SU-DHL-6 (cell line): ENCODE measurements around the gene CEP20.

Source experiments
- H2AFZ ChIP-seq: fragments of 200-600 bp; sonication (generic); 2 replicates; pipeline ENCODE4 v1.6.1; 2014; ENCODE audit warnings: low read depth, mild to moderate bottlenecking, moderate library complexity, mixed read lengths, antibody characterized with exemption, low read length; ENCODE audit not compliant: severe bottlenecking
- H3F3A ChIP-seq: fragments of 200-600 bp; shearing (Covaris generic); 2 replicates; pipeline ENCODE4 v1.6.0; 2016; ENCODE audit warnings: antibody characterized with exemption, mild to moderate bottlenecking; ENCODE audit not compliant: insufficient read depth
- H3K27ac ChIP-seq: fragments of 200-600 bp; sonication (generic); 2 replicates; pipeline ENCODE4 v1.5.1; 2016; ENCODE audit warnings: low read depth, mild to moderate bottlenecking, low read length, moderate library complexity, mixed read lengths
- H3K27me3 ChIP-seq: fragments of 200-600 bp; sonication (generic), shearing (Covaris generic); 2 replicates; pipeline ENCODE4 v1.6.0; 2014; ENCODE audit warnings: mild to moderate bottlenecking, low read length
- H3K36me3 ChIP-seq: fragments of 200-600 bp; sonication (generic); 2 replicates; pipeline ENCODE4 v1.6.1; 2014; ENCODE audit warnings: mild to moderate bottlenecking, low read length, mixed read lengths
- H3K4me2 ChIP-seq: fragments of 300-600, 200-600 bp; shearing (Covaris generic), sonication (generic); 2 replicates; pipeline ENCODE4 v1.6.0; 2014; ENCODE audit warnings: low read length, low read depth, mild to moderate bottlenecking; ENCODE audit not compliant: poor library complexity, severe bottlenecking
- H3K4me3 ChIP-seq: fragments of 200-600 bp; sonication (generic); 2 replicates; pipeline ENCODE4 v1.5.1; 2014; ENCODE audit warnings: antibody characterized with exemption, low read length, mild to moderate bottlenecking, mixed read lengths; ENCODE audit not compliant: insufficient read depth, poor library complexity, severe bottlenecking
- H3K79me2 ChIP-seq: fragments of 200-600 bp; sonication (generic); 2 replicates; pipeline ENCODE4 v1.6.1; 2014; ENCODE audit warnings: mild to moderate bottlenecking, low read length, moderate library complexity; ENCODE audit not compliant: insufficient read depth
- H3K9ac ChIP-seq: fragments of 200-600 bp; sonication (generic); 2 replicates; pipeline ENCODE4 v1.7.0; 2014; ENCODE audit warnings: mild to moderate bottlenecking, low read length
- H3K9me2 ChIP-seq: fragments of 200-600 bp; sonication (generic); replicated peaks from 2 replicates; pipeline ENCODE4 v1.6.1; 2014; ENCODE audit warnings: low read length; ENCODE audit not compliant: insufficient read depth
- H3K9me3 ChIP-seq: fragments of 200-600 bp; sonication (generic); 2 replicates; pipeline ENCODE4 v1.6.1; 2014; ENCODE audit warnings: low read length, mixed read lengths; ENCODE audit not compliant: insufficient read depth
- H4K20me1 ChIP-seq: fragments of 200-600 bp; sonication (generic); 2 replicates; pipeline ENCODE4 v1.6.1; 2014; ENCODE audit warnings: low read depth, mild to moderate bottlenecking, antibody characterized with exemption, low read length, moderate library complexity, mixed read lengths
- EZH2phosphoT487 ChIP-seq: fragments of 200-600 bp; sonication (generic), shearing (Covaris generic); conservative IDR thresholded peaks from 2 replicates; pipeline ENCODE4 v1.6.1; 2018; ENCODE audit warnings: mild to moderate bottlenecking, antibody characterized with exemption, low read length, moderate library complexity, mixed read lengths
- TF ChIP-seq, protein P1 (sequence below): fragments of 200-600 bp; sonication (generic); IDR thresholded peaks from one replicate; pipeline ENCODE4 v1.5.1; 2017; ENCODE audit warnings: antibody characterized with exemption, mild to moderate bottlenecking, low read length, moderate library complexity; ENCODE audit not compliant: insufficient read depth, poor library complexity, severe bottlenecking

Gene CEP20

DNA sequence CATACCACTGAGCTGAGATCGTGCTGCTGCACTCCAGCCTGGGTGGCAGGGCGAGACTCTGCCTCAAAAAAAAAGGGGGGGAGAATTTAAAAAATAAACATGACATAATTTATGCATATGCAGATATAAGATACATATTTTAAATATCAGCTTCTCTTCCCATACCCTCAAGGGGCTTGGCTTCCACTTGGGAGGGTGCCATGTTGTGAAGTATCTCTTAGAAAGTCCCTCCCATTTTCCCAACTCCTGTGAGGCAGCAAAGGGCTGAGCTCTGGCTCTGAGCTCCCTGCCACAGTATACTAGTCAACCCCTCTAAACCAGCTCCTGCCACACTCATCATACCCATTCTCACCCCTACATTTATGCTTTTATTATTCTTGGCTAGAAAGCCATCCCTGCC, 71.0 kb downstream of the CEP20 start:
- H2AFZ ChIP-seq, result no peak overlapping the region
- no peak overlapping the region for H3K27ac ChIP-seq
- no peaks in the 10 kb centered on the region for H3K9me2 ChIP-seq
- peaks cover 8% of the 10 kb centered on the region; the same call in 1 of the 2 replicates for H3K36me3 ChIP-seq
- H3F3A ChIP-seq, result no peaks in the 10 kb centered on the region
- no peaks in the 10 kb centered on the region for H4K20me1 ChIP-seq
- TF ChIP-seq, protein P1, sequence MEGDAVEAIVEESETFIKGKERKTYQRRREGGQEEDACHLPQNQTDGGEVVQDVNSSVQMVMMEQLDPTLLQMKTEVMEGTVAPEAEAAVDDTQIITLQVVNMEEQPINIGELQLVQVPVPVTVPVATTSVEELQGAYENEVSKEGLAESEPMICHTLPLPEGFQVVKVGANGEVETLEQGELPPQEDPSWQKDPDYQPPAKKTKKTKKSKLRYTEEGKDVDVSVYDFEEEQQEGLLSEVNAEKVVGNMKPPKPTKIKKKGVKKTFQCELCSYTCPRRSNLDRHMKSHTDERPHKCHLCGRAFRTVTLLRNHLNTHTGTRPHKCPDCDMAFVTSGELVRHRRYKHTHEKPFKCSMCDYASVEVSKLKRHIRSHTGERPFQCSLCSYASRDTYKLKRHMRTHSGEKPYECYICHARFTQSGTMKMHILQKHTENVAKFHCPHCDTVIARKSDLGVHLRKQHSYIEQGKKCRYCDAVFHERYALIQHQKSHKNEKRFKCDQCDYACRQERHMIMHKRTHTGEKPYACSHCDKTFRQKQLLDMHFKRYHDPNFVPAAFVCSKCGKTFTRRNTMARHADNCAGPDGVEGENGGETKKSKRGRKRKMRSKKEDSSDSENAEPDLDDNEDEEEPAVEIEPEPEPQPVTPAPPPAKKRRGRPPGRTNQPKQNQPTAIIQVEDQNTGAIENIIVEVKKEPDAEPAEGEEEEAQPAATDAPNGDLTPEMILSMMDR, result no peak
- TF ChIP-seq EZH2phosphoT487, result no peak
- no peaks in the 10 kb centered on the region for H3K27me3 ChIP-seq
- H3K4me2 ChIP-seq, result no peak overlapping the region
- H3K9me3 ChIP-seq, result peaks cover 15% of the 10 kb centered on the region; the same call in 1 of the 2 replicates
- no peaks in the 10 kb centered on the region for H3K79me2 ChIP-seq
- H3K9ac ChIP-seq, result no peak overlapping the region
- H3K4me3 ChIP-seq, result no peak overlapping the region

DNA sequence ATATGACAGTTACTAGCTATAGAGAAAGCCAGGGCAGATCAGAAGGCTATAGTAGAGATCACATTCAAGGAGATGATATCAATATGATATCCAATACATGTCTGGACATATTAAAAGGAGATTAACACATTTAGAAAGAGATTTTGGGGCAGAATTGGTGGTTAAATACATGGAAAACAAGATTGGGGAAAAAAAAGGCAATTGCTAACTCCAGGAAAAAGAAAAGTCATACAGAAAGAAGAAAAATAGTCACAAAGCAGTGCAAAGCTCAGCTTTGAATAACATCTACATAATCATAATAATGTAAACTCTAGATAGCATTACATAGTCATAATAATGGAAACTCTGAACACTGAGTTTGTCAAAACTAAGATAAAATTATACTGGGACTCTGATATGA, 72.2 kb downstream of the CEP20 start:
- Histone ChIP-seq H3K4me2 (no peak overlapping the region), H3K36me3 (peaks cover 8% of the 10 kb centered on the region; the same call in 1 of the 2 replicates), H3K79me2 (no peaks in the 10 kb centered on the region), H3K27ac (no peak overlapping the region), H3K9ac (no peak overlapping the region), H3K9me3 (peaks cover 15% of the 10 kb centered on the region; the same call in 1 of the 2 replicates), H4K20me1 (no peaks in the 10 kb centered on the region), H3K27me3 (no peaks in the 10 kb centered on the region), H3F3A (no peaks in the 10 kb centered on the region), H3K9me2 (no peaks in the 10 kb centered on the region), H2AFZ (no peak overlapping the region), H3K4me3 (no peak overlapping the region)
- TF ChIP-seq, protein P1, result no peak
- TF ChIP-seq EZH2phosphoT487, result no peak
